Ectodermal cell (in vitro differentiated cells): ENCODE measurements around the gene SRSF11.

ENCODE experiments used
- H3K27ac ChIP-seq: 2 replicates; pipeline ENCODE4 v1.7.0; 2013; ENCODE audit warnings: mild to moderate bottlenecking, low read depth, low read length; ENCODE audit not compliant: insufficient read depth, poor library complexity, severe bottlenecking
- H3K27me3 ChIP-seq: 2 replicates; pipeline ENCODE4 v1.7.0; 2013; ENCODE audit warnings: mild to moderate bottlenecking, low read length; ENCODE audit not compliant: insufficient read depth, control insufficient read depth, poor library complexity, severe bottlenecking
- H3K36me3 ChIP-seq: one replicate; pipeline ENCODE4 v1.7.0; 2013; ENCODE audit warnings: low read length; ENCODE audit not compliant: control insufficient read depth, insufficient read depth
- H3K4me1 ChIP-seq: one replicate; pipeline ENCODE4 v1.7.0; 2013; ENCODE audit warnings: low read length; ENCODE audit not compliant: control insufficient read depth, insufficient read depth
- H3K4me3 ChIP-seq: 2 replicates; pipeline ENCODE4 v1.7.0; 2013; ENCODE audit warnings: low read depth, low read length, control low read depth; ENCODE audit not compliant: insufficient read depth
- H3K9me3 ChIP-seq: 2 replicates; pipeline ENCODE4 v1.7.0; 2013; ENCODE audit warnings: mild to moderate bottlenecking, low read length, moderate library complexity; ENCODE audit not compliant: control insufficient read depth
- WGBS, 2 experiments: methylation state at CpG; one replicate each; pipeline ENCODE4 v1.1.7; 2013; ENCODE audit warnings: missing lambda C conversion rate in 2 of 2; 5-methylcytosine and 5-hydroxymethylcytosine counted together

The SRSF11 gene

DNA sequence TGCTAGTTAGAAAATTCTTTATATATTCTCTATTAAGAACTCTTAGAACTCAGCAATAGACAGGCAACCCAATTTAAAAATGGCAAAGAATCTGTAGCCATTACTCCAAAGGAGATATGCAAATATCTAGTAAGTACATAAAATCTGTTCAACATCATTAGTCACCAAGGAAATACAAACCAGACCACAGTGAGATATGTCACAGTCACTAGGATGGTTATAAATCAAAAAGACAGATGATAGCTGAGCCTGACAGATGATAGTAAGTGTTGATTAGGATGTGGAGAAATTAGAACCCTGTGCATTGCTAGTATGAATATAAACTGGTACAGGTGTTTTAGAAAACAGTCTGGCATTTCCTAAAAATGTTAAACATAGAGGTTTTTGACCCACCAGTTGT is 26.6 kb downstream of the SRSF11 start:
- peaks cover 60% of the 10 kb centered on the region for H3K36me3 ChIP-seq
- no peaks in the 10 kb centered on the region for H3K9me3 ChIP-seq
- H3K27ac ChIP-seq: no peak overlapping the region
- H3K4me1 ChIP-seq: no peaks in the 10 kb centered on the region
- H3K4me3 ChIP-seq: no peak overlapping the region
- H3K27me3 ChIP-seq: no peaks in the 10 kb centered on the region

DNA sequence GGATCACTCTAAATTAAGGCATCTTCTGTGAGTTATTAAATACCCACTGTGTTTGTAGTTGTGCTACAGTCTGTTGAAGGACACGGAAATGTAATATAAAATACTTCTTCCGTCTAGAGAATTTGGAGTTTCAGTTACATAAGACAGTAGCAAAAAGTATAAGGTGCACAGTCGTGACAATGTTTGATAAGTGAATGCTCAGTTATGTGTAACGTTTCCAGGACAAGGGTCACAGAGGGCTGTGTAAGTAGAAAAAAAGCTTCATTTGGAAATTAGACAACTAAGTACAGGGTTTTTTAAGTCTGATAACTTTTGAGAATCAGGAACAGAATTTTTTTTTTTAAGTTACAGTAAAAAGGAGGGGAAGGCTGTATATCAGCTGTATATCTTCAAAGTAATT is 27.5 kb downstream of the SRSF11 start:
- no peaks in the 10 kb centered on the region for H3K4me1 ChIP-seq
- no peak overlapping the region for H3K27ac ChIP-seq
- WGBS, 2 experiments: 94 to 96% methylated on average over 4 of the region's 4 CpGs
- H3K4me3 ChIP-seq: no peak overlapping the region
- H3K9me3 ChIP-seq: no peaks in the 10 kb centered on the region
- no peaks in the 10 kb centered on the region for H3K27me3 ChIP-seq
- peaks cover 61% of the 10 kb centered on the region for H3K36me3 ChIP-seq

GRCh38 chr1:70256664-70257063 is 35.5 kb downstream of the SRSF11 start:
- no peak overlapping the region for H3K4me3 ChIP-seq
- H3K27ac ChIP-seq: no peak overlapping the region
- 84 to 96% methylated on average over 1 of the region's 1 CpG for WGBS, 2 experiments
- H3K4me1 ChIP-seq: no peaks in the 10 kb centered on the region
- no peaks in the 10 kb centered on the region for H3K27me3 ChIP-seq
- no peaks in the 10 kb centered on the region for H3K9me3 ChIP-seq
- peaks cover 4% of the 10 kb centered on the region for H3K36me3 ChIP-seq

DNA sequence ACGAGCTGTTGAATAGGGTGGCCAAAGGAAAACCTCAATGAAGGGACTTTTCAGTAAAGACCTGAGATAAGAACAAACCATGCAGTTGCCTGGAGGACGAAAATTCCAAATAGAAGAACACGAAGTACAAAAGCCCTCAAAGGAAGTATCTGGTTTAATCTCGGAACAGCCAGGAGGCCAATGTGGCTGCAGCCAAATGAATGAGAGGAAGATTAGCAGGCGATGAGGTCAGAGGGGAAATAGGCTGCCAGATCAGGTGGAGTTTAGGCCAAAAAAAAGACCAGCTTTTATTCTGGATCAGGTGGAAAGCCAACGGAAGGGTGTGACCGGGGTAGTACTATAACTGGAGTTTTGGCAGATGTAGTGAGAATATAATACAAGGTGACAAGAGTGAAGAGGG is 43.7 kb downstream of the SRSF11 start:
- WGBS, 2 experiments: 92 to 95% methylated on average over 7 of the region's 7 CpGs
- no peaks in the 10 kb centered on the region for H3K9me3 ChIP-seq
- no peak overlapping the region for H3K4me3 ChIP-seq
- H3K27ac ChIP-seq: no peak overlapping the region
- no peaks in the 10 kb centered on the region for H3K27me3 ChIP-seq
- no peaks in the 10 kb centered on the region for H3K4me1 ChIP-seq
- H3K36me3 ChIP-seq: peaks cover 5% of the 10 kb centered on the region

DNA sequence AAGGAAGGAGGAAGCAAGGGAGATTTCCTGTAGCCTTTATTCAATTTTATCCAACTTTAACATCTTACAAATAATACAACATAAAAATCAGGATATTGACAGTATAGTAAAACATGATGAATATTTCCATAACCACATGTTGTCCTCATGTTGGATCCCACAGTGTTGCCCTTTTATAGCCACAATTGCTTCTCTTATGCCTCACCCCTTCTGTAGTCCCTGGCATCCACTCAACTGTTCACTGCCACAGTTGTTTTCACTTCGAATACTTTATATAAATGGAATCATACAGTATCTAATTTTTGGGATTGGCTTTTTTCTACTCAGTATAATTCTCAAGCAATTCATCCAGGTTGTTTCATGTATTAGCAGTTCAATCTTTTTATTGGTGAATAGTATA is 44.8 kb downstream of the SRSF11 start:
- H3K4me1 ChIP-seq: no peaks in the 10 kb centered on the region
- H3K36me3 ChIP-seq: peaks cover 5% of the 10 kb centered on the region
- H3K27ac ChIP-seq: no peak overlapping the region
- no peaks in the 10 kb centered on the region for H3K27me3 ChIP-seq
- no peaks in the 10 kb centered on the region for H3K9me3 ChIP-seq
- no peak overlapping the region for H3K4me3 ChIP-seq
- 89% methylated on average over 1 of the region's 1 CpG; no CpG with 5 or more reads in 1 of the 2 experiments for WGBS, 2 experiments

- WGBS, 2 experiments: 90 to 94% methylated on average over 5 of the region's 5 CpGs
- no peaks in the 10 kb centered on the region for H3K9me3 ChIP-seq
- no peaks in the 10 kb centered on the region for H3K27me3 ChIP-seq
- peaks cover 8% of the 10 kb centered on the region for H3K36me3 ChIP-seq
- no peak overlapping the region for H3K27ac ChIP-seq
- no peaks in the 10 kb centered on the region for H3K4me1 ChIP-seq
- H3K4me3 ChIP-seq: no peak overlapping the region
Measured at GRCh38 chr1:70277875-70278274, 56.7 kb downstream of the SRSF11 start.

GRCh38 chr1:70278710-70279109 is 57.5 kb downstream of the SRSF11 start:
- Histone ChIP-seq H3K4me1 (no peaks in the 10 kb centered on the region), H3K36me3 (peaks cover under 1% of the 10 kb centered on the region), H3K27ac (no peak overlapping the region), H3K9me3 (no peaks in the 10 kb centered on the region), H3K4me3 (no peak overlapping the region), H3K27me3 (no peaks in the 10 kb centered on the region)
- 100% methylated on average over 1 of the region's 1 CpG for WGBS, 2 experiments

DNA sequence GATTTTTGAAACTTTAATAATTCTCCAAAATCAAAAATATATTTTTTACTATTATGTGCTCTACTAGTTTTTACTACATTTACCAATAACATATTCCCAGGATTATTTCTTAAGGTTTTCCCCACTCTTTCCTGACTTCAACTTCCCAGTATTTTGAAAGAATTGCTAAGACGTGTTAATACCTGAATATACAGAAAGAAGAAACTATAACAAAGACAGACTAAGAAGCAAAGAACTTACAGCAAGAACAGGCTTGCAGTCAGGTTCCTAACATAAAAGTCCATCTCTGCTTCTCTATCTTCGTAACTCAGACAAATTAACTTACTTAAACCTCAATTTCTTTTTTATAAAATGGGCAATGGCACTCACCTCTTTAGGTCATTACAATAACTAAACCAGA is 63.2 kb downstream of the SRSF11 start:
- H3K4me3 ChIP-seq: no peak overlapping the region
- WGBS, 2 experiments: 94 to 100% methylated on average over 2 of the region's 2 CpGs
- no peaks in the 10 kb centered on the region for H3K4me1 ChIP-seq
- no peaks in the 10 kb centered on the region for H3K36me3 ChIP-seq
- no peaks in the 10 kb centered on the region for H3K9me3 ChIP-seq
- no peaks in the 10 kb centered on the region for H3K27me3 ChIP-seq
- no peak overlapping the region for H3K27ac ChIP-seq

GRCh38 chr1:70286453-70286852 is 65.3 kb downstream of the SRSF11 start:
- H3K9me3 ChIP-seq: no peaks in the 10 kb centered on the region
- no peak overlapping the region for H3K27ac ChIP-seq
- H3K36me3 ChIP-seq: peaks cover 6% of the 10 kb centered on the region
- no peaks in the 10 kb centered on the region for H3K27me3 ChIP-seq
- 88 to 96% methylated on average over 5 of the region's 5 CpGs for WGBS, 2 experiments
- no peak overlapping the region for H3K4me3 ChIP-seq
- H3K4me1 ChIP-seq: no peaks in the 10 kb centered on the region

- H3K4me3 ChIP-seq: no peak overlapping the region
- H3K9me3 ChIP-seq: no peaks in the 10 kb centered on the region
- peaks cover 7% of the 10 kb centered on the region for H3K36me3 ChIP-seq
- H3K27me3 ChIP-seq: no peaks in the 10 kb centered on the region
- H3K4me1 ChIP-seq: no peaks in the 10 kb centered on the region
- H3K27ac ChIP-seq: no peak overlapping the region
Measured at GRCh38 chr1:70288166-70288565, 67.0 kb downstream of the SRSF11 start.

GRCh38 chr1:70290218-70290617 is 69.0 kb downstream of the SRSF11 start:
- Histone ChIP-seq H3K4me3 (no peak overlapping the region), H3K9me3 (no peaks in the 10 kb centered on the region), H3K36me3 (peaks cover 16% of the 10 kb centered on the region), H3K4me1 (no peaks in the 10 kb centered on the region), H3K27me3 (no peaks in the 10 kb centered on the region), H3K27ac (no peak overlapping the region)
- 100% methylated on average over 1 of the region's 1 CpG for WGBS, 2 experiments
